Measurements from ENCODE around the gene TTLL6. TPM values are rescaled to one million over a fixed set of nuclear protein-coding genes. Genes with fewer than 3 reads are reported as not detected.
A peak's percentile ranks its signal among the peaks of the same experiment; 100 is the strongest.
"Not testable (repeated sequence)": the region's sequence is repeated elsewhere in the genome, so short reads cannot be mapped to it uniquely, and the experiment has no call there.

TTLL6 gene
- polyA plus RNA-seq, 2 of the 4 experiments (the other 2 are of a cell fraction) = 1.6 to 7.8 TPM

GRCh38 chr17:48800626-48801217 lies 16.3 kb downstream of the TTLL6 start:
- WGBS (ENCODE audit: missing lambda C conversion rate) = 35% methylated on average over 5 of the region's 5 CpGs
- TF ChIP-seq ZNF302 (CRISPR knock-in tag; IDR thresholded peaks at IDR 0.05) = no peak
- no peak for TF ChIP-seq RAD21 (conservative IDR thresholded peaks at IDR 0.05 in 1 of 2, IDR thresholded peaks at IDR 0.05 in 1 of 2)
- Histone ChIP-seq H3K4me2 (peak overlapping the region; percentile 38), H3K9me3 (no peaks in the 10 kb centered on the region), H3K4me1 (peaks cover 68% of the 10 kb centered on the region), H3K4me3 (no peak overlapping the region), H3K27ac (peak overlapping the region; percentile 37 to 78; a peak in 5 of 6 replicates)
- DNase-seq (ENCODE audit: low read depth in 1 of 2, low spot score in 1 of 2) (no peak), FAIRE-seq (no peak), ATAC-seq (no peak)
- POLR2A ChIA-PET = no interaction called here
- CTCF ChIA-PET = interaction anchor here (1.6 to 70.2 kb wide), 8 partner anchors 10 to 490 kb away, joined by 4 to 3251 read pairs (median 108); partner anchors contain the start of genes ATP5MC1, CALCOCO2, HOXB13 and PRAC1

GRCh38 chr17:48799069-48799723 lies 17.8 kb downstream of the TTLL6 start:
- Histone ChIP-seq H3K4me1 (peaks cover 72% of the 10 kb centered on the region), H3K9me3 (no peaks in the 10 kb centered on the region), H3K4me2 (peak overlapping the region; percentile 38), H3K4me3 (no peak overlapping the region), H3K27ac (peak overlapping the region; percentile 48 to 78)
- DNase-seq (ENCODE audit: low read depth in 1 of 2, low spot score in 1 of 2) (peak in 1 of 2 experiments; percentile 56), FAIRE-seq (no peak), ATAC-seq (peak; percentile 32 to 49; a peak in 3 of 6 replicates)
- TF ChIP-seq CBX2 (IDR thresholded peaks at IDR 0.05; ENCODE audit: borderline replicate concordance, low read depth) (no peak), MAX (IDR thresholded peaks at IDR 0.05) (peak; percentile 57)
- 34% methylated on average over 11 of the region's 11 CpGs for WGBS (ENCODE audit: missing lambda C conversion rate)
- POLR2A ChIA-PET = interaction anchor here (0.7 kb wide), 1 partner anchor 80 kb away, joined by 3 read pairs; no protein-coding TSS in a partner anchor
- CTCF ChIA-PET = interaction anchor here (0.8 to 70.2 kb wide), 11 partner anchors 8 to 516 kb away, joined by 3 to 3251 read pairs (median 14); partner anchors contain the start of genes ATP5MC1, CALCOCO2, HOXB13 and PRAC1

- H3K9me3 ChIP-seq; FAIRE-seq; H3K4me3 ChIP-seq; DNase-seq (ENCODE audit: low read depth in 1 of 2, low spot score in 1 of 2); POLR2A ChIA-PET: not testable (repeated sequence)
- 26% methylated on average over 6 of the region's 6 CpGs for WGBS (ENCODE audit: missing lambda C conversion rate)
- Histone ChIP-seq H3K4me1 (peaks cover 77% of the 10 kb centered on the region), H3K4me2 (peak overlapping the region; percentile 65), H3K27ac (peak overlapping the region; percentile 96 to 97)
- peak in 1 of 2 experiments; percentile 4; a peak in 2 of 6 replicates for ATAC-seq
- CTCF ChIA-PET = interaction anchor here (0.7 to 70.2 kb wide), 7 partner anchors 9 to 577 kb away, joined by 3 to 3251 read pairs (median 195); partner anchors contain the start of genes ATP5MC1, CALCOCO2, HOXB13 and PRAC1
These were observed 20.9 kb downstream of the TTLL6 start for GRCh38 chr17:48796163-48796522.

- Histone ChIP-seq H3K4me1 (peaks cover 77% of the 10 kb centered on the region), H3K4me2 (peak overlapping the region; percentile 65), H3K27ac (peak overlapping the region; percentile 96 to 97), H3K9me3 (no peaks in the 10 kb centered on the region), H3K4me3 (no peak overlapping the region)
- ChIA-PET CTCF (interaction anchor here (0.7 to 70.2 kb wide), 8 partner anchors 9 to 576 kb away, joined by 3 to 3251 read pairs (median 110); partner anchors contain the start of genes ATP5MC1, CALCOCO2, HOXB13 and PRAC1), POLR2A (no interaction called here)
- WGBS (ENCODE audit: missing lambda C conversion rate) = 4% methylated on average over 10 of the region's 10 CpGs
- ATAC-seq (peak; percentile 79 to 80), FAIRE-seq (peak; percentile 99), DNase-seq (ENCODE audit: low read depth in 1 of 2, low spot score in 1 of 2) (peak; percentile 92)
- peak; percentile 50; the same call in 1 of the 2 replicates for TF ChIP-seq RARB (CRISPR knock-in tag; IDR thresholded peaks at IDR 0.05)
- peak; percentile 98 for TF ChIP-seq ATOH8 (CRISPR knock-in tag; IDR thresholded peaks at IDR 0.05; ENCODE audit: low read depth)
- no peak for TF ChIP-seq KDM5A (IDR thresholded peaks at IDR 0.05)
- peak; percentile 65 to 78; a peak in 3 of 5 replicates for TF ChIP-seq JUN (IDR thresholded peaks at IDR 0.05)
- peak; percentile 79 for TF ChIP-seq USF2 (IDR thresholded peaks at IDR 0.05)
- no peak for TF ChIP-seq RAD21 (conservative IDR thresholded peaks at IDR 0.05 in 1 of 2, IDR thresholded peaks at IDR 0.05 in 1 of 2)
- TF ChIP-seq HES2 (IDR thresholded peaks at IDR 0.05) = no peak
- TF ChIP-seq MYC (IDR thresholded peaks at IDR 0.05; ENCODE audit: borderline replicate concordance, low read length) = peak; percentile 93
- peak; percentile 98 for TF ChIP-seq MAX (IDR thresholded peaks at IDR 0.05)
- TF ChIP-seq REST (IDR thresholded peaks at IDR 0.05) = no peak
- no peak for TF ChIP-seq RCOR1 (IDR thresholded peaks at IDR 0.05; ENCODE audit: low read depth, low read length)
- TF ChIP-seq CBX2 (IDR thresholded peaks at IDR 0.05; ENCODE audit: borderline replicate concordance, low read depth) = no peak
- no peak for TF ChIP-seq POLR2A (IDR thresholded peaks at IDR 0.05; ENCODE audit: low read length)
- TF ChIP-seq BCL3 (IDR thresholded peaks at IDR 0.05) = peak; percentile 12; the same call in 1 of the 3 replicates
- TF ChIP-seq ZNF302 (CRISPR knock-in tag; IDR thresholded peaks at IDR 0.05) = peak; percentile 86
- TF ChIP-seq PHF8 (IDR thresholded peaks at IDR 0.05; ENCODE audit: borderline replicate concordance, low read depth) = no peak
These were observed 21.4 kb downstream of the TTLL6 start for GRCh38 chr17:48795444-48796162.
